PC-3 (cell line): ENCODE results near the gene MAP3K8. TPM values are rescaled to one million over a fixed set of nuclear protein-coding genes. Genes with fewer than 3 reads are reported as not detected.
A peak's percentile ranks its signal among the peaks of the same experiment; 100 is the strongest.
"Not testable (repeated sequence)": the region's sequence is repeated elsewhere in the genome, so short reads cannot be mapped to it uniquely, and the experiment has no call there.

ENCODE experiments used
- ATAC-seq: fragments of 200-7000 bp; cut with Tn5 transposase; 2 replicates; pipeline ENCODE4 v1.9.1; 2020; ENCODE audit warnings: mild to moderate bottlenecking, moderate library complexity
- BruUV-seq: library from RNA; stranded (reverse); fragments of 400-500 nt; replicated peaks from 2 replicates; lab custom pipeline; 2021; lab: Mats Ljungman, UMichigan
- CTCF ChIA-PET: fragments of 300-600 bp; sonication (Branson Sonifier 250); formaldehyde crosslinking; loops from one replicate; lab custom pipeline; 2022; ENCODE audit warnings: antibody characterized with exemption; lab: Charles Lee
- POLR2A ChIA-PET: fragments of 300-600 bp; sonication (Branson Sonifier 250); formaldehyde crosslinking; loops from one replicate; lab custom pipeline; 2022; ENCODE audit warnings: antibody characterized with exemption; ENCODE audit not compliant: unreplicated experiment; lab: Charles Lee
- DNase-seq: peaks from one replicate; pipeline ENCODE4 v3.0.0-alpha.2; 2015
- H2AFZ ChIP-seq: fragments of 300-600 bp; sonication (generic); 2 replicates; pipeline ENCODE4 v1.6.0; 2016; ENCODE audit warnings: antibody characterized with exemption, low read length
- H3F3A ChIP-seq: fragments of 300-600 bp; sonication (generic); one replicate; pipeline ENCODE4 v1.6.0; 2017; ENCODE audit warnings: antibody characterized with exemption, low read length, control low read depth, mild to moderate bottlenecking; ENCODE audit not compliant: unreplicated experiment
- H3K27ac ChIP-seq: fragments of 300-600 bp; sonication (generic); 2 replicates; pipeline ENCODE4 v1.5.1; 2016; ENCODE audit warnings: mild to moderate bottlenecking, low read length
- H3K27me3 ChIP-seq: fragments of 300-600 bp; sonication (generic); 2 replicates; pipeline ENCODE4 v1.6.1; 2016; ENCODE audit warnings: low read length, mixed read lengths
- H3K36me3 ChIP-seq: fragments of 300-600 bp; sonication (generic); 2 replicates; pipeline ENCODE4 v1.6.1; 2016; ENCODE audit warnings: low read depth, mixed run types, low read length, mixed read lengths
- H3K4me1 ChIP-seq: fragments of 300-600 bp; sonication (generic); 2 replicates; pipeline ENCODE4 v1.5.1; 2016; ENCODE audit warnings: low read length; ENCODE audit not compliant: insufficient read depth
- H3K4me2 ChIP-seq: fragments of 300-600 bp; sonication (generic); 2 replicates; pipeline ENCODE4 v1.6.0; 2016; ENCODE audit warnings: low read length
- H3K4me3 ChIP-seq: fragments of 300-600 bp; sonication (generic); 2 replicates; pipeline ENCODE4 v1.5.1; 2016; ENCODE audit warnings: mild to moderate bottlenecking, low read length, mixed read lengths
- H3K79me2 ChIP-seq: fragments of 300-600 bp; sonication (generic); 2 replicates; pipeline ENCODE4 v1.6.1; 2017; ENCODE audit warnings: low read length, mixed read lengths
- H3K9ac ChIP-seq: fragments of 300-600 bp; sonication (generic); 2 replicates; pipeline ENCODE4 v1.6.0; 2016; ENCODE audit warnings: mild to moderate bottlenecking, low read length
- H3K9me2 ChIP-seq: fragments of 300-600 bp; sonication (generic); replicated peaks from 2 replicates; pipeline ENCODE4 v1.6.1; 2016; ENCODE audit warnings: mixed run types, low read length, mixed read lengths
- H3K9me3 ChIP-seq: fragments of 300-600 bp; sonication (generic); 2 replicates; pipeline ENCODE4 v1.6.1; 2016; ENCODE audit warnings: low read length, mixed read lengths
- H4K20me1 ChIP-seq: fragments of 300-600 bp; sonication (generic); 2 replicates; pipeline ENCODE4 v1.6.1; 2016; ENCODE audit warnings: low read length, mixed read lengths
- CTCF ChIP-seq: fragments of 300-600 bp; sonication (generic); conservative IDR thresholded peaks from 2 replicates; pipeline ENCODE4 v1.5.1; 2017; ENCODE audit warnings: antibody characterized with exemption, low read depth, mild to moderate bottlenecking, low read length
- EZH2 ChIP-seq: fragments of 300-600 bp; sonication (generic); IDR thresholded peaks from one replicate; pipeline ENCODE4 v1.6.1; 2017; ENCODE audit warnings: antibody characterized with exemption, mild to moderate bottlenecking, low read length; ENCODE audit not compliant: unreplicated experiment
- EZH2phosphoT487 ChIP-seq: fragments of 300-600 bp; sonication (generic); IDR thresholded peaks from 2 replicates; pipeline ENCODE4 v1.6.1; 2018; ENCODE audit warnings: mild to moderate bottlenecking, antibody characterized with exemption, low read length, borderline replicate concordance
- intact Hi-C: fragments of 100-400 bp; cut with micrococcal nuclease; formaldehyde crosslinking; loops from 2 replicates; pipeline ENCODE4 v1.9.0; 2023
- total RNA-seq: library from RNA; depleted of rRNA; stranded (reverse); fragments of >200 nt; gene quantifications from 2 replicates; pipeline ENCODE4 v1.2.3, GENCODE V29; 2014

MAP3K8 gene
- total RNA-seq, 1 experiment from 2014 or later = 6.5 TPM

- H3K4me2 ChIP-seq = peak overlapping the region; percentile 40
- peak overlapping the region; percentile 68 for H3K27ac ChIP-seq
- peak overlapping the region; percentile 62 for H2AFZ ChIP-seq
- BruUV-seq = no TSS peak
- ATAC-seq = peak; percentile 92
- H3K4me3 ChIP-seq = no peak overlapping the region
- CTCF ChIA-PET = interaction anchor here (0.6 kb wide), 1 partner anchor 170 kb away, joined by 3 read pairs; no protein-coding TSS in a partner anchor
- H3K9me2 ChIP-seq = no peaks in the 10 kb centered on the region
- intact Hi-C loops = no loop called here
- peaks cover 19% of the 10 kb centered on the region for H3K4me1 ChIP-seq
- TF ChIP-seq EZH2phosphoT487 (no peak), EZH2 (no peak), CTCF (no peak)
- peak; percentile 82 for DNase-seq
- H3F3A ChIP-seq = no peaks in the 10 kb centered on the region
- H3K79me2 ChIP-seq = no peaks in the 10 kb centered on the region
- POLR2A ChIA-PET = interaction anchor here (0.5 to 1.7 kb wide), 4 partner anchors 10 to 31 kb away, joined by 6 to 14 read pairs (median 8); partner anchors contain the start of gene MAP3K8
- H3K36me3 ChIP-seq = no peaks in the 10 kb centered on the region
- 0 out of 2 replicates have a peak overlapping the region, but pooled peaks have one; percentile 20 for H3K9ac ChIP-seq
- no peaks in the 10 kb centered on the region for H3K27me3 ChIP-seq
- no peaks in the 10 kb centered on the region for H3K9me3 ChIP-seq
- H4K20me1 ChIP-seq = no peaks in the 10 kb centered on the region
These were observed 10.9 kb upstream of the MAP3K8 start for GRCh38 chr10:30422981-30423654.

DNA sequence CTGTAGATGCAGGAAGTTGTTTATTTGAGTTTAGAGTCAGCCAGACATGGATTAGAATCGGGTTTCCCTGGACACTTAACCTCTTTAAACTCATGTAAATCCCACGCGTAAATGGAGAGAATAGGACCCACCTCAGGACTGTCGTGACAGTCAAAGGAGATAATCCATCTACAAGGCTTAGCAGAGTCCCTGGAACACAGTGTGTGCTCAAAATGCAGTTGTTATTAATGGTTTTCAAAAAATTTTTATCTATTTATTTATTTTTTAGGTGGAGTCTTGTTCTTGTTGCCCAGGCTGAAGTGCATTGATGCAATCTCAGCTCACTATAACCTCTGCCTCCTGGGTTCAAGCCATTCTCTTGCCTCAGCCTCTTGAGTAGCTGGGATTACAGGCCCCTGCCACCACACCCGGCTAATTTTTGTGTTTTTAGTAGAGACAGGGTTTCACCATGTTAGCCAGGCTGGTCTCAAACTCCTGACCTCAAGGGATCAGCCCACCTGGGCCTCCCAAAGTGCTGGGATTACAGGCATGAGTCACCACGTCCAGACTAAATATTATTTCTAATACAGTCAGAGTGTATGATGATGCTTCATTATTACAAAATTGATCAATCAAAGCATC, 10.2 kb upstream of the MAP3K8 start:
- DNase-seq, H3K9me2 ChIP-seq, H3K9me3 ChIP-seq, H4K20me1 ChIP-seq, H3K4me3 ChIP-seq, H3K36me3 ChIP-seq, H3F3A ChIP-seq, H3K9ac ChIP-seq, H3K27me3 ChIP-seq, H3K79me2 ChIP-seq, ATAC-seq, intact Hi-C loops: not testable (repeated sequence)
- H2AFZ ChIP-seq = peak overlapping the region; percentile 62
- H3K4me1 ChIP-seq = peaks cover 19% of the 10 kb centered on the region
- ChIA-PET CTCF (interaction anchor here (0.6 kb wide), 1 partner anchor 169 kb away, joined by 3 read pairs; no protein-coding TSS in a partner anchor), POLR2A (interaction anchor here (0.5 to 1.7 kb wide), 4 partner anchors 10 to 30 kb away, joined by 6 to 14 read pairs (median 8); partner anchors contain the start of gene MAP3K8)
- peak overlapping the region; percentile 40 for H3K4me2 ChIP-seq
- TSS peak; percentile 86 for BruUV-seq
- H3K27ac ChIP-seq = peak overlapping the region; percentile 68

DNA sequence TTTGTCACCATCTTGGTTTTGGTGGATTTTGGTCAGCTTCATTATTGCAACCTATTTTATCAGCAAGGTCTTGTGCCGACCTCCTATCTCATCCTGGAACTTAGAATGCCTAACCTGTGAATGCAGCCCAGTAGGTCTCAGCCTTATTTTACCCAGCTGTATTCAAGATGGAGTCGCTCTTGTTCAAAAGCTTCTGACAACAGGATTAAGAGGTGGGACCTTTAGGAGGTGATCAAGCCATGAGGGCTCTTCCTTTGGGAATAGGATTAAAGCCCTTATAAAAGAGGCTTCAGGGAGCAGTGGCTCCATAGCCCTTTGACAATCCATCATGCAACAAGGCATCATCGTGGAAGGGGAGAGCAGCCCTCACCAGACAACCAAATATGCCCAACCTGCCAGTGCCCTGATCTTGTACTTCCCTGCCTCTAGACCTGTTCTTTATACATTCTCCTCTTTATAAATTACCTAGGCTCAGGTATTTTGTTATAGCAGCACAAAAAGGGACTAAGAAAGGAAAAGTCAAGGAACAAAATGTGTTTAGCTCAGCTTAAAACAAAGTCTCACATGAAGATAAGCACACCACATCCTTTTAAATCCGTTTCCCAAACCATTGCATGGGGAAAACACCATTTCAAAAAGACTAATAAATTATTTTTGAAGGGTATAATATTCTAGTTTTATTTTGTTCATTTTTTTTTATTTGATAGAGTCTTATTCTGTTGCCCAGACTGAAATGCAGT, 8.5 kb upstream of the MAP3K8 start:
- POLR2A ChIA-PET = no interaction called here
- no TSS peak for BruUV-seq

More for the DNA sequence above, 8.5 kb upstream of the MAP3K8 start:
- H3K27ac ChIP-seq = no peak overlapping the region
- H4K20me1 ChIP-seq = no peaks in the 10 kb centered on the region
- no peak for TF ChIP-seq EZH2phosphoT487
- no peak for TF ChIP-seq CTCF
- TF ChIP-seq EZH2 = no peak
- no peak for ATAC-seq
- no peaks in the 10 kb centered on the region for H3K9me2 ChIP-seq
- no peak overlapping the region for H2AFZ ChIP-seq
- H3F3A ChIP-seq = no peaks in the 10 kb centered on the region
- H3K4me2 ChIP-seq = no peak overlapping the region
- intact Hi-C loops = no loop called here
- H3K79me2 ChIP-seq = no peaks in the 10 kb centered on the region
- no peak for DNase-seq
- CTCF ChIA-PET = no interaction called here
- H3K4me3 ChIP-seq = no peak overlapping the region
- H3K4me1 ChIP-seq = peaks cover 19% of the 10 kb centered on the region
- H3K9me3 ChIP-seq = no peaks in the 10 kb centered on the region
- no peaks in the 10 kb centered on the region for H3K27me3 ChIP-seq
- no peak overlapping the region for H3K9ac ChIP-seq
- no peaks in the 10 kb centered on the region for H3K36me3 ChIP-seq
